Activated CD8-positive, alpha-beta T cell treated with anti-CD3 and anti-CD28 coated beads for 36 hours (primary cell): ENCODE results near the gene CLRN2. TPM values are rescaled to one million over a fixed set of nuclear protein-coding genes. Genes with fewer than 3 reads are reported as not detected.

Experiments
- ATAC-seq: fragments of 200-7000 bp; cut with Tn5 transposase; one replicate; pipeline ENCODE4 v1.10.0; 2021; ENCODE audit warnings: mild to moderate bottlenecking, moderate library complexity
- CTCF ChIA-PET: fragments of 350-600 bp; sonication (Branson Sonifier 250); formaldehyde crosslinking; loops from one replicate; lab custom pipeline; 2021; ENCODE audit warnings: antibody characterized with exemption; lab: Charles Lee
- POLR2A ChIA-PET: fragments of 350-600 bp; sonication (Branson Sonifier 250); formaldehyde crosslinking; loops from one replicate; lab custom pipeline; 2021; ENCODE audit warnings: antibody characterized with exemption; lab: Charles Lee
- DNase-seq: peaks from one replicate; pipeline ENCODE4 v3.0.0-alpha.2; 2020
- H3K27ac Mint-ChIP-seq: one replicate; pipeline ENCODE4 v1.8.0; 2021; ENCODE audit warnings: mild to moderate bottlenecking, mixed read lengths
- H3K27me3 Mint-ChIP-seq: one replicate; pipeline ENCODE4 v1.8.0; 2021; ENCODE audit warnings: mixed read lengths
- H3K36me3 Mint-ChIP-seq: one replicate; pipeline ENCODE4 v1.8.0; 2021; ENCODE audit warnings: low read depth, mixed read lengths
- H3K4me1 Mint-ChIP-seq: one replicate; pipeline ENCODE4 v1.8.0; 2021; ENCODE audit warnings: low read depth, mixed read lengths
- H3K4me3 Mint-ChIP-seq: one replicate; pipeline ENCODE4 v1.8.0; 2021; ENCODE audit warnings: mild to moderate bottlenecking, moderate library complexity, mixed read lengths
- H3K9me3 Mint-ChIP-seq: one replicate; pipeline ENCODE4 v1.8.0; 2021; ENCODE audit warnings: mixed read lengths
- CTCF ChIP-seq: fragments of 200-600 bp; IDR thresholded peaks from one replicate; pipeline ENCODE4 v1.8.0; 2022; ENCODE audit warnings: antibody characterized with exemption, mild to moderate bottlenecking
- intact Hi-C: fragments of 100-400 bp; cut with micrococcal nuclease; formaldehyde crosslinking; loops from one replicate; pipeline ENCODE4 v1.10.0; 2022
- total RNA-seq, 2 experiments: library from RNA; stranded (reverse); gene quantifications; one replicate each; pipeline ENCODE4 v1.2.3, GENCODE V29; 2021

Gene CLRN2
- total RNA-seq, 2 experiments from 2014 or later = not detected

- ChIA-PET POLR2A (no interaction called here), CTCF (interaction anchor here (1.6 kb wide), 1 partner anchor 31 kb away, joined by 6 read pairs; no protein-coding TSS in a partner anchor)
- H3K4me1 Mint-ChIP-seq = peaks cover 6% of the 10 kb centered on the region
- intact Hi-C loops = no loop called here
- H3K9me3 Mint-ChIP-seq = no peaks in the 10 kb centered on the region
- no peak for DNase-seq
- H3K27me3 Mint-ChIP-seq = peaks cover 14% of the 10 kb centered on the region
- H3K27ac Mint-ChIP-seq = no peak overlapping the region
- no peak overlapping the region for H3K4me3 Mint-ChIP-seq
- ATAC-seq = no peak
- H3K36me3 Mint-ChIP-seq = no peaks in the 10 kb centered on the region
- TF ChIP-seq CTCF = no peak
Observed at GRCh38 chr4:17517664-17518063, 2.7 kb downstream of the CLRN2 start.

GRCh38 chr4:17521595-17521994, 6.6 kb downstream of the CLRN2 start:
- Mint-ChIP-seq H3K36me3 (no peaks in the 10 kb centered on the region), H3K4me3 (no peak overlapping the region), H3K27me3 (peaks cover 15% of the 10 kb centered on the region), H3K27ac (no peak overlapping the region), H3K4me1 (no peaks in the 10 kb centered on the region), H3K9me3 (no peaks in the 10 kb centered on the region)
- ATAC-seq (no peak), DNase-seq (no peak)
- ChIA-PET POLR2A (interaction anchor here (0.5 kb wide), 1 partner anchor 225 kb away, joined by 3 read pairs; no protein-coding TSS in a partner anchor), CTCF (interaction anchor here (1.6 kb wide), 1 partner anchor 27 kb away, joined by 3 read pairs; no protein-coding TSS in a partner anchor)
- no peak for TF ChIP-seq CTCF
- intact Hi-C loops = no loop called here

GRCh38 chr4:17523662-17524061, 8.7 kb downstream of the CLRN2 start:
- TF ChIP-seq CTCF = no peak
- Mint-ChIP-seq H3K36me3 (no peaks in the 10 kb centered on the region), H3K27me3 (peaks cover 18% of the 10 kb centered on the region), H3K27ac (no peak overlapping the region), H3K4me3 (no peak overlapping the region), H3K9me3 (no peaks in the 10 kb centered on the region), H3K4me1 (no peaks in the 10 kb centered on the region)
- DNase-seq (no peak), ATAC-seq (no peak)
- intact Hi-C loops = no loop called here
- ChIA-PET CTCF (no interaction called here), POLR2A (no interaction called here)

GRCh38 chr4:17526695-17527477, 11.9 kb downstream of the CLRN2 start:
- POLR2A ChIA-PET = no interaction called here
- peaks cover 16% of the 10 kb centered on the region for H3K27me3 Mint-ChIP-seq
- H3K36me3 Mint-ChIP-seq = no peaks in the 10 kb centered on the region
- ATAC-seq (no peak), DNase-seq (no peak)
- no peak for TF ChIP-seq CTCF
- H3K27ac Mint-ChIP-seq = no peak overlapping the region
- no peaks in the 10 kb centered on the region for H3K4me1 Mint-ChIP-seq
- intact Hi-C loops = no loop called here
- H3K9me3 Mint-ChIP-seq = no peaks in the 10 kb centered on the region
- no peak overlapping the region for H3K4me3 Mint-ChIP-seq
- CTCF ChIA-PET = interaction anchor here (0.6 kb wide), 1 partner anchor 350 kb away, joined by 3 read pairs; no protein-coding TSS in a partner anchor

- DNase-seq (no peak), ATAC-seq (no peak)
- Mint-ChIP-seq H3K36me3 (no peaks in the 10 kb centered on the region), H3K27ac (no peak overlapping the region), H3K27me3 (peaks cover 16% of the 10 kb centered on the region), H3K4me1 (no peaks in the 10 kb centered on the region), H3K4me3 (no peak overlapping the region), H3K9me3 (no peaks in the 10 kb centered on the region)
- CTCF ChIA-PET = no interaction called here
- POLR2A ChIA-PET = no interaction called here
- intact Hi-C loops = no loop called here
- TF ChIP-seq CTCF = no peak
Observed at GRCh38 chr4:17528551-17529165, 13.7 kb downstream of the CLRN2 start.
